Pancreas (tissue), 10 donors: ENCODE measurements around the gene STAC3. TPM values are rescaled to one million over a fixed set of nuclear protein-coding genes. Genes with fewer than 3 reads are reported as not detected.

Source experiments
- ATAC-seq, 4 donors: fragments of 200-7000 bp; cut with Tn5 transposase; one replicate each; pipeline versions ENCODE4 v1.8.0 to v1.9.1; 2020; ENCODE audit warnings: mild to moderate bottlenecking in 4 of 4, moderate library complexity in 4 of 4
- DNase-seq, 6 donors: peaks; one replicate each; pipeline ENCODE4 v3.0.0-alpha.2; 2020
- FAIRE-seq: peaks from 2 replicates; lab custom pipeline; 2012; peaks lifted over from hg19 to GRCh38; lab: Jason Lieb, UNC
- H3K27ac ChIP-seq, 4 donors: fragments of 200-600 bp; sonication (generic); 1 replicate in 3 of 4; 2 replicates in 1 of 4; pipeline versions ENCODE4 v1.5.0 to v1.8.0; 2020
- H3K27me3 ChIP-seq, 4 donors: fragments of 200-600 bp; one replicate each; pipeline ENCODE4 v1.8.0; 2021
- H3K36me3 ChIP-seq, 3 donors: fragments of 200-600 bp; sonication (generic) in 1 of 3; one replicate each; pipeline versions ENCODE4 v1.5.0 to v1.8.0; 2020 to 2021
- H3K4me1 ChIP-seq, 3 donors: fragments of 200-600 bp; one replicate each; pipeline ENCODE4 v1.8.0; 2021
- H3K4me3 ChIP-seq, 4 donors: fragments of 200-600 bp; sonication (generic) in 2 of 4; one replicate each; pipeline versions ENCODE4 v1.5.0 to v1.8.0; 2020 to 2021
- H3K9me3 ChIP-seq, 4 donors: fragments of 200-600 bp; one replicate each; pipeline ENCODE4 v1.8.0; 2021
- WGBS, 2 donors: extraction: QIAGEN DNeasy Blood & Tissue Kit; methylation state at CpG; one replicate each; pipeline ENCODE4 v1.1.7; 2013; 5-methylcytosine and 5-hydroxymethylcytosine counted together
- intact Hi-C, 3 donors: fragments of 100-400 bp; cut with DNase I; formaldehyde crosslinking; loops; one replicate each; pipeline versions ENCODE4 v1.11.1 to v1.14.2; 2022
- polyA plus RNA-seq, 2 donors: library from polyadenylated mRNA; stranded (reverse); fragments of 200-250 nt; gene quantifications; one replicate each; pipeline ENCODE4 v1.2.3, GENCODE V29; 2013
- total RNA-seq, 6 donors: library from RNA; stranded (reverse); fragmentation: NEBNext Ultra II Directional in 4 of 6; extraction: Animal tissue kit (Norgen Biotek cat#: 25700) in 4 of 6; gene quantifications; one replicate each; pipeline versions ENCODE4 v1.2.1 to v1.2.4, GENCODE V29; 2021 to 2023
- TF ChIP-seq, protein P1 (sequence below), 4 donors: fragments of 200-600 bp; sonication (generic) in 3 of 4; IDR thresholded peaks; one replicate each; pipeline versions ENCODE4 v1.5.0 to v1.8.0; 2021; ENCODE audit warnings: antibody characterized with exemption in 4 of 4
- donor health status: healthy with polysubstance abuse.
- donor health status: DM: no; HTN: no; CAD: no; lungs with moderate emphysema.
- donor health status: DM: no; HTN: no; CAD: no.
- donor health status: control.
- donor health status: control.
- donor health status: Bipolar disorder and iron deficiency.
- donor health status: DM: yes; HTN: yes; CAD: no.
- donor health status: DM: no; HTN: no; CAD: no.
- donor health status: DM: no; HTN: no; CAD: no.
- donor health status: DM: yes; HTN: yes; CAD: no.

Gene STAC3
- total and polyA plus RNA-seq, 8 donors = 0.46 to 3.0 (median 1.1) TPM

DNA sequence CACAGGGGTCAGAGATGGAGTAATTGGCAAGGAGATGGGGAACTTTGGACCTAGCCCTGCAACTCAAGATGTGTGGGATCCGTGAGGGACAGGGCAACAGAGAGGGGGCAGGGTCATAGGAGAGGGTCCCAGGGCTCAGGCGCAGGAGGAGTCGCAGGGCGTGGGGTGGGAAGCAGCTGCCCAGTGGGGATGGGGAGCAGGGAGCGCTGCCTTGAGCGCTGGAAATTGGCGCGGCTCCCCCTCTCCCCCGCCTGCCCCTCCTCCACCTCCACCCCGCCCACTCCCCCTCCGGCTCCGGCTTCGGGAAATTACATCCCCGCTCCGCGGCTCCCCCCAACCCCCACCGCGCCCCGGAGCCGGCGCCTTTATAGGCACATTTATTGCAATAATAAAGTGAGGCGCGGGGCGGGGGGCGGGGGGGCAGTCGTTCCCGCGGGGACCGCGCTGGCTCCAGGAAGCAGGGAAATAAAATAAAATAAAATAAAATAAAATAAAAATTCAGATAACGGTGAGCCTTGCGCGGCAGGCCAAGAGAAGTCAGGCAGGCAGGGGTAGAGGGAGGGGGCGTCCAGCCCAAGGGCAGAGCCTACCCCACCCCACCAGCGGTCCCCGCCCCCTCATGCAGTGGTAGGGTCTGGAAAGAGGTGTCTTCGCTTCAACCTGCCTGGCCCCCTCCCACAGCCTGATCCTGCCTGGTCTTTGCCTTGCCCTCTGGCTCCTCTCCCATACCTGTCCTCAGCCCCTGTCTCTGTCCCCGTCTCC lies 30.8 kb downstream of the STAC3 start:
- H3K27me3 ChIP-seq = peaks cover 0 to 6% (median 0%) of the 10 kb centered on the region in 4 donors
- DNase-seq (no peak), ATAC-seq (no peak), FAIRE-seq (no peak)
- WGBS, 2 donors = 16% methylated on average over 34 to 38 of the region's 38 CpGs
- H3K4me3 ChIP-seq = no peak overlapping the region
- intact Hi-C loops = loop anchor here in 1 of 3 donors (10.0 kb wide), 1 partner anchor 235 kb away; the partner anchor contains the start of genes GLI1 and INHBE
- H3K9me3 ChIP-seq = no peaks in the 10 kb centered on the region
- H3K4me1 ChIP-seq = peaks cover 0 to 9% (median 8%) of the 10 kb centered on the region in 3 donors
- H3K36me3 ChIP-seq = no peaks in the 10 kb centered on the region
- TF ChIP-seq, protein P1, sequence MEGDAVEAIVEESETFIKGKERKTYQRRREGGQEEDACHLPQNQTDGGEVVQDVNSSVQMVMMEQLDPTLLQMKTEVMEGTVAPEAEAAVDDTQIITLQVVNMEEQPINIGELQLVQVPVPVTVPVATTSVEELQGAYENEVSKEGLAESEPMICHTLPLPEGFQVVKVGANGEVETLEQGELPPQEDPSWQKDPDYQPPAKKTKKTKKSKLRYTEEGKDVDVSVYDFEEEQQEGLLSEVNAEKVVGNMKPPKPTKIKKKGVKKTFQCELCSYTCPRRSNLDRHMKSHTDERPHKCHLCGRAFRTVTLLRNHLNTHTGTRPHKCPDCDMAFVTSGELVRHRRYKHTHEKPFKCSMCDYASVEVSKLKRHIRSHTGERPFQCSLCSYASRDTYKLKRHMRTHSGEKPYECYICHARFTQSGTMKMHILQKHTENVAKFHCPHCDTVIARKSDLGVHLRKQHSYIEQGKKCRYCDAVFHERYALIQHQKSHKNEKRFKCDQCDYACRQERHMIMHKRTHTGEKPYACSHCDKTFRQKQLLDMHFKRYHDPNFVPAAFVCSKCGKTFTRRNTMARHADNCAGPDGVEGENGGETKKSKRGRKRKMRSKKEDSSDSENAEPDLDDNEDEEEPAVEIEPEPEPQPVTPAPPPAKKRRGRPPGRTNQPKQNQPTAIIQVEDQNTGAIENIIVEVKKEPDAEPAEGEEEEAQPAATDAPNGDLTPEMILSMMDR (IDR thresholded peaks at IDR 0.05) = no peak
- H3K27ac ChIP-seq = no peak overlapping the region

DNA sequence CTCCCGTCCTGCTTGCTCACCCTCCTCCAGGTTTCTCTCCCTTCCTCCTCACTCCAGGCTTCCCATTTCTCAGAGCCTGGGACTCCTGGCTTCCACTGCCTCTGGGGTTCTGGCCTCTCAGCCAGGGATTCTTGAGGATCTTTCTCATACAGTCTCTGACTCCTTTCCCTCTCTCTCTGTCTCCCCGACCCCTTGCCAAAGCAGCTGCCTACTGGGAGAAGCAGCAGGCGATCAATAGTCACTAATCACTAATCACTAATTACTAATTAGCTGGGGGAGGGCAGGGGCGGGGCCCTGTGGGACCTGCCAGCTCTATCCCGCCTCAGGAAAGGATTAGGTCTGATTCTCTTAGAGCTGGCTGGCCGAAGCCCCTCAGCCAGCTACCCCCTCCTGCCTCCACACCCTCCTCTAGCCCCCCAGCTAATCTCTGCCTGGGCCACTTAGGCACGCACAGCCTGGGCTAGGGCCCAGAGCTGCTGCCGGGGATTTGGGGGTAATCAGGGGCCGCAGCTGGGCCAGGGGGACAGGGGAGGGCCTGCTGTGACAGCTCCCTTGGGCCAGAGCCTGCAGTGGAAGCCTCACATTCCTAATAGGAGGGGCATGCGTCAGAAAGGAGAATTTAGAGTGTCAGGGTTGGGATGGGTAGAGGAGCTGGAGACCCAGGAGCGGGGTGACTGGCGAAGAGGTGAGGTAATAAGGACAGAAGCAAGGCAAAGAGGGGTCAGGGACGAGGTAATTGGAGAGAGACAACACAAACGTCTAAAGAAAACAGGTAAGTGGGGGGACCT lies 31.6 kb downstream of the STAC3 start:
- no peak for DNase-seq
- Histone ChIP-seq H3K9me3 (no peaks in the 10 kb centered on the region), H3K4me1 (peaks cover 0 to 9% (median 8%) of the 10 kb centered on the region in 3 donors), H3K27ac (no peak overlapping the region), H3K36me3 (no peaks in the 10 kb centered on the region), H3K4me3 (no peak overlapping the region), H3K27me3 (peaks cover 0 to 6% (median 0%) of the 10 kb centered on the region in 4 donors)
- FAIRE-seq = no peak
- TF ChIP-seq, protein P1 (IDR thresholded peaks at IDR 0.05) = no peak
- WGBS, 2 donors = 70 to 77% methylated on average over 14 of the region's 14 CpGs
- no peak for ATAC-seq
- intact Hi-C loops = loop anchor here in 1 of 3 donors (10.0 kb wide), 1 partner anchor 235 kb away; the partner anchor contains the start of genes GLI1 and INHBE

DNA sequence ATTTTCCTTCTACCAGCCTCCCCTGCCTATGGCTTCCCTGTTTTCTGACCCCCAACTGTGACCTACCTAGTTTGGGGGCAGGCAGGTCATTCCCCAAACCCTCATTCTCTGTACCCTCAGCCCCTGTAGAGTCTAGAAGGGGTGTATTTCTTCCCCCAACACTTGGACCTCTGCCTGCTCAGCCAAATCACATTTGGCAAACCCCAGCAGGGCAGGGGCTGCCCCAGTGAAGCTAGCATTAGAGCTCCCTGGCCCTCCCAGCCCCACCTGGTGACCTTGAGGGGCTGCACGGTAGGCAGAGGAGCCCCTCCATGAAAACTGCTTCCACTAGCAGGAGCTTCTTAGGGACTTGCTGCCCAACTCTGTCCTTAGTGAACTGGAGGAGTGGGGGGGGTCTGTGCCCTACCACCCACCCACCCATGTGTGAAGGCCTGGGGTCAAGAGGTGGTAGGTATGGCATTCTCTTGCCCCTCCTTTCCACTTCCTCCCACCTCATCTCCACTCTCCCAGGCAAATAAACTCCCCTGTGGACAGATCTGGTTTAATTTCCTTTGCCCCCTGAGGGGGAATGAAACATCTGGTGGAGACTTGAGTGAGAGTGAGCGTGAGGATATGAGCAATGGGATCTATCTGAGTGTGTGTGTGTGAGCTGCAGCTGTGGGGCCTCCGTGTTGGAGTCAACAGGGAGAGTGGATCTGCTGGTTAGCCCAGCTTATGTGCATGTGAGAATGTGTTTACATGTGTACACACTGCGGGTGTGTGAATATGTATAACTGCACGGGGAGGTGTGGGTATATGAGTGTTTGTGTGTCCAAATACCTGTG lies 32.7 kb downstream of the STAC3 start:
- no peak for FAIRE-seq
- H3K4me3 ChIP-seq = no peak overlapping the region
- ATAC-seq = no peak
- no peak for DNase-seq
- no peaks in the 10 kb centered on the region for H3K9me3 ChIP-seq
- H3K27me3 ChIP-seq = peaks cover 0 to 6% (median 0%) of the 10 kb centered on the region in 4 donors
- intact Hi-C loops = loop anchor here in 1 of 3 donors (10.0 kb wide), 1 partner anchor 237 kb away; the partner anchor contains the start of genes GLI1 and INHBE
- H3K36me3 ChIP-seq = no peaks in the 10 kb centered on the region
- TF ChIP-seq, protein P1 (IDR thresholded peaks at IDR 0.05) = no peak
- 68 to 69% methylated on average over 5 of the region's 5 CpGs for WGBS, 2 donors
- H3K4me1 ChIP-seq = peaks cover 0 to 15% (median 8%) of the 10 kb centered on the region in 3 donors
- no peak overlapping the region for H3K27ac ChIP-seq

DNA sequence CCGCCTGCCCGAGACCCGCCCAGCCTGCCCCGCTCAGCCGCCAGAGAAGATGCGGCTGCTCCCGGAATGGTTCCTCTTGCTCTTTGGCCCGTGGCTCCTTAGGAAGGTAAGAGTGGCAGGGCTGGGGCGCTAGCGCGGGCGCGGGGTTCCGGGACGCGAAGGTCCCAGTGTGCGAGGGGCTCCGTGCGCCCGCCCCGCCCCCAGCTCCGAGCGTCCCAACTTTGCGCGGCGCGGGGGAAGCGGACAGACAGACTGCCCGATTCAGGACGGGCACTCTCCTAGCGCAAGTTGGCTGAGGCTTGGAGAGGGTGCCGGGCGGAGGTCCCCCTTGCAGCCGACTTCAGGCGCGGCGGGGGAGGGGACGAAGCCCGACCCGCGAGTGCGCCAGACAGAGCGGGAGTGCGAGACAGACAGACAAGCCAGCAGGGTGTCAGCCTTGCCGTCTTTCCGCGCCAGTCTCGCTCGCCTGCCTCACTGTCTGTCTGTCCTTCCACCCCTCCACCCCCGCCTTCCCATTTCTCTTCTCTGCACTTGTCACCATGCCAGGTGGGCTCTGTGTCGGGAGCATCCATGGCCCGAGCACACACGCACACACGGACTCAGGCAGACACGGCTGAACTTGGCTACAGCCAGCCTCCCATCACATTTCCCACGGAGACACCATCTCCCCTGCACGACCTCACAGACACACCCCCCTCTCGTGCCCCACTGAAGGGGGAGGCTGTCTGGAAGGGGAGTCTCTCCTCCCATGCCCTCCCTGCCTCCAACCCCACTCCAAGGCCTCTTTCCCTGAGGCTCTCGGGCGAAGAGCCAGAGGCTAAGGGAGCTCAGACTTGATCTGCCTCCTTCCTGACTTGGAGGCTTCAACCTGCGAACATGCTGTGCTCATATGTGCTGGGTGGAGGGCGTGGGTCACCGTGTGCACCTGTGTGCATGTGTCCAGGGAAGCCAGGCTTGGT lies 33.8 kb downstream of the STAC3 start:
- Histone ChIP-seq H3K4me3 (peak overlapping the region in 2 of 4 donors; percentile 47 to 59), H3K27ac (no peak overlapping the region), H3K4me1 (peaks cover 0 to 15% (median 8%) of the 10 kb centered on the region in 3 donors), H3K36me3 (no peaks in the 10 kb centered on the region), H3K27me3 (peaks cover 0 to 6% (median 0%) of the 10 kb centered on the region in 4 donors), H3K9me3 (no peaks in the 10 kb centered on the region)
- FAIRE-seq (no peak), DNase-seq (no peak), ATAC-seq (no peak)
- TF ChIP-seq, protein P1 (IDR thresholded peaks at IDR 0.05) = no peak
- 3% methylated on average over 54 to 63 of the region's 63 CpGs for WGBS, 2 donors
- intact Hi-C loops = loop anchor here in 1 of 3 donors (10.0 kb wide), 1 partner anchor 238 kb away; the partner anchor contains the start of genes GLI1 and INHBE
